Neuronal stem cell (in vitro differentiated cells): Measurements from ENCODE around the gene SAG.

Experiments
- DNase-seq: peaks from one replicate; pipeline ENCODE4 v3.0.0-alpha.2; 2013; ENCODE audit warnings: low spot score
- H2AFZ ChIP-seq: one replicate; pipeline ENCODE4 v1.6.1; 2013; ENCODE audit warnings: mild to moderate bottlenecking, low read length, inconsistent platforms
- H2AK5ac ChIP-seq: 2 replicates; pipeline ENCODE4 v1.6.1; 2013; ENCODE audit warnings: low read depth, mild to moderate bottlenecking, inconsistent platforms, low read length, moderate library complexity, mixed read lengths
- H2BK120ac ChIP-seq: 2 replicates; pipeline ENCODE4 v1.6.1; 2013; ENCODE audit warnings: low read depth, mild to moderate bottlenecking, inconsistent platforms, low read length, moderate library complexity, mixed read lengths
- H2BK12ac ChIP-seq: one replicate; pipeline ENCODE4 v1.6.1; 2013; ENCODE audit warnings: low read length, inconsistent platforms
- H2BK15ac ChIP-seq: 2 replicates; pipeline ENCODE4 v1.6.1; 2013; ENCODE audit warnings: mild to moderate bottlenecking, low read length, inconsistent platforms, mixed read lengths
- H2BK5ac ChIP-seq: one replicate; pipeline ENCODE4 v1.6.1; 2013; ENCODE audit warnings: inconsistent platforms, mild to moderate bottlenecking, low read length, moderate library complexity
- H3K14ac ChIP-seq: one replicate; pipeline ENCODE4 v1.6.1; 2013; ENCODE audit warnings: low read length, inconsistent platforms
- H3K18ac ChIP-seq: 2 replicates; pipeline ENCODE4 v1.6.1; 2013; ENCODE audit warnings: low read length, inconsistent platforms
- H3K23ac ChIP-seq: 2 replicates; pipeline ENCODE4 v1.6.1; 2013; ENCODE audit warnings: low read depth, mild to moderate bottlenecking, mixed read lengths, low read length, inconsistent platforms; ENCODE audit not compliant: poor library complexity
- H3K27ac ChIP-seq: replicated peaks from 3 replicates; pipeline ENCODE4 v1.5.1; 2013; ENCODE audit warnings: low read length, inconsistent platforms
- H3K27me3 ChIP-seq, 3 experiments: 2 replicates each; pipeline ENCODE4 v1.6.1; 2013; ENCODE audit warnings: low read length in 3 of 3, mild to moderate bottlenecking in 2 of 3, inconsistent platforms in 1 of 3, low read depth in 1 of 3, mixed read lengths in 1 of 3, moderate library complexity in 1 of 3; ENCODE audit not compliant: control insufficient read depth in 3 of 3, insufficient read depth in 3 of 3
- H3K36me3 ChIP-seq, 2 donors: replicated peaks in 1 of 2; 2 replicates each; pipeline ENCODE4 v1.6.1; 2013; ENCODE audit warnings: low read length in 2 of 2; ENCODE audit not compliant: control insufficient read depth in 2 of 2, insufficient read depth in 2 of 2
- H3K4ac ChIP-seq: 2 replicates; pipeline ENCODE4 v1.6.1; 2013; ENCODE audit warnings: inconsistent platforms, mild to moderate bottlenecking, low read length, moderate library complexity
- H3K4me1 ChIP-seq, 2 donors: 1 replicate in 1 of 2; 2 replicates in 1 of 2; pipeline ENCODE4 v1.6.1; 2013; ENCODE audit warnings: low read length in 2 of 2, low read depth in 1 of 2; ENCODE audit not compliant: control insufficient read depth in 2 of 2, insufficient read depth in 1 of 2
- H3K4me2 ChIP-seq: one replicate; pipeline ENCODE4 v1.6.1; 2013; ENCODE audit warnings: mild to moderate bottlenecking, low read length, inconsistent platforms; ENCODE audit not compliant: insufficient read depth, poor library complexity, severe bottlenecking
- H3K4me3 ChIP-seq, 2 donors: 2 replicates each; pipeline ENCODE4 v1.5.1; 2013; ENCODE audit warnings: low read length in 2 of 2, mild to moderate bottlenecking in 2 of 2, inconsistent platforms in 1 of 2, moderate library complexity in 1 of 2
- H3K79me1 ChIP-seq: one replicate; pipeline ENCODE4 v1.6.1; 2013; ENCODE audit warnings: low read depth, mild to moderate bottlenecking, inconsistent platforms, low read length, moderate library complexity
- H3K9ac ChIP-seq: one replicate; pipeline ENCODE4 v1.6.1; 2013; ENCODE audit warnings: mild to moderate bottlenecking, low read depth, low read length, inconsistent platforms; ENCODE audit not compliant: poor library complexity
- H3K9me3 ChIP-seq, 2 donors: replicated peaks in 1 of 2; 2 replicates each; pipeline versions ENCODE3 to v1.6.1; 2013; ENCODE audit warnings: low read length in 2 of 2, mild to moderate bottlenecking in 2 of 2, inconsistent platforms in 1 of 2, low read depth in 1 of 2, mixed read lengths in 1 of 2, moderate library complexity in 1 of 2; ENCODE audit not compliant: control insufficient read depth in 2 of 2, insufficient read depth in 1 of 2
- H4K8ac ChIP-seq: one replicate; pipeline ENCODE4 v1.6.1; 2013; ENCODE audit warnings: low read depth, mild to moderate bottlenecking, inconsistent platforms, low read length, moderate library complexity
- H4K91ac ChIP-seq: one replicate; pipeline ENCODE4 v1.6.1; 2013; ENCODE audit warnings: low read length, low read depth, mild to moderate bottlenecking, inconsistent platforms; ENCODE audit not compliant: poor library complexity
- whole genome bisulfite sequencing, 2 donors: extraction: QIAGEN DNeasy Blood & Tissue Kit; methylation state at CpG; one replicate each; pipeline ENCODE4 v1.1.7; 2013; ENCODE audit warnings: missing lambda C conversion rate in 2 of 2, mixed read lengths in 1 of 2; ENCODE audit not compliant: insufficient read length in 2 of 2, insufficient replicate concordance in 1 of 2; ENCODE audit errors: extremely low coverage in 2 of 2; 5-methylcytosine and 5-hydroxymethylcytosine counted together

Gene SAG

GRCh38 chr2:233312874-233313273 lies 5.3 kb downstream of the SAG start:
- Histone ChIP-seq H3K4me1 (no peaks in the 10 kb centered on the region), H3K9ac (no peak overlapping the region), H3K27ac (no peak overlapping the region), H3K4ac (no peak overlapping the region), H2BK120ac (no peak overlapping the region), H2BK5ac (no peak overlapping the region), H2AFZ (no peak overlapping the region), H3K79me1 (no peaks in the 10 kb centered on the region), H3K4me3 (no peak overlapping the region), H3K36me3 (no peaks in the 10 kb centered on the region), H3K23ac (no peak overlapping the region), H3K4me2 (no peak overlapping the region), H2BK15ac (peak overlapping the region; percentile 21), H4K8ac (no peak overlapping the region), H3K14ac (no peak overlapping the region), H3K27me3 (peaks cover 0 to 57% (median 0%) of the 10 kb centered on the region in 3 experiments), H2BK12ac (no peak overlapping the region), H3K9me3 (no peaks in the 10 kb centered on the region), H4K91ac (no peak overlapping the region), H2AK5ac (peak overlapping the region; percentile 61), H3K18ac (peak overlapping the region; percentile 66)
- no peak for DNase-seq
- WGBS, 2 donors = no CpG with 5 or more reads among the region's 8 CpGs

- Histone ChIP-seq H3K4me2 (no peak overlapping the region), H4K91ac (no peak overlapping the region), H3K18ac (peak overlapping the region; percentile 81), H3K14ac (peak overlapping the region; percentile 6), H4K8ac (no peak overlapping the region), H3K4me1 (no peaks in the 10 kb centered on the region), H2BK12ac (peak overlapping the region; percentile 81), H3K4ac (peak overlapping the region; percentile 70), H3K27me3 (peaks cover 0 to 58% (median 0%) of the 10 kb centered on the region in 3 experiments), H3K27ac (no peak overlapping the region), H3K4me3 (no peak overlapping the region), H3K23ac (peak overlapping the region; percentile 37), H3K79me1 (no peaks in the 10 kb centered on the region), H2BK5ac (no peak overlapping the region), H3K36me3 (no peaks in the 10 kb centered on the region), H2AFZ (no peak overlapping the region), H2BK120ac (no peak overlapping the region), H2BK15ac (peak overlapping the region; percentile 31), H3K9me3 (no peaks in the 10 kb centered on the region), H2AK5ac (peak overlapping the region; percentile 35), H3K9ac (no peak overlapping the region)
- WGBS, 2 donors = no CpG with 5 or more reads among the region's 20 CpGs
- no peak for DNase-seq
These were observed 6.7 kb downstream of the SAG start for GRCh38 chr2:233314180-233314925.

GRCh38 chr2:233317196-233317943 lies 9.8 kb downstream of the SAG start:
- H3K14ac ChIP-seq = no peak overlapping the region
- no peaks in the 10 kb centered on the region for H3K36me3 ChIP-seq
- no peak overlapping the region for H3K4me3 ChIP-seq
- H2BK15ac ChIP-seq = no peak overlapping the region
- DNase-seq = no peak
- H3K79me1 ChIP-seq = no peaks in the 10 kb centered on the region
- no peak overlapping the region for H3K4me2 ChIP-seq
- no peak overlapping the region for H3K23ac ChIP-seq
- peaks cover 0 to 65% (median 0%) of the 10 kb centered on the region in 3 experiments for H3K27me3 ChIP-seq
- H3K9me3 ChIP-seq = no peaks in the 10 kb centered on the region
- no peak overlapping the region for H2AK5ac ChIP-seq
- H2BK5ac ChIP-seq = no peak overlapping the region
- H4K8ac ChIP-seq = no peak overlapping the region
- H3K9ac ChIP-seq = no peak overlapping the region
- H4K91ac ChIP-seq = no peak overlapping the region
- no peak overlapping the region for H2BK120ac ChIP-seq
- no peak overlapping the region for H2BK12ac ChIP-seq
- H3K4ac ChIP-seq = no peak overlapping the region
- H3K4me1 ChIP-seq = no peaks in the 10 kb centered on the region
- 100% methylated on average over 1 of the region's 7 CpGs; no CpG with 5 or more reads in 1 of the 2 donors for WGBS, 2 donors
- no peak overlapping the region for H3K18ac ChIP-seq
- H3K27ac ChIP-seq = no peak overlapping the region
- no peak overlapping the region for H2AFZ ChIP-seq

- no CpG with 5 or more reads among the region's 5 CpGs for WGBS, 2 donors
- Histone ChIP-seq H3K4me1 (no peaks in the 10 kb centered on the region), H2AFZ (no peak overlapping the region), H3K18ac (no peak overlapping the region), H3K4me2 (no peak overlapping the region), H3K4me3 (no peak overlapping the region), H2BK120ac (no peak overlapping the region), H4K91ac (no peak overlapping the region), H3K4ac (no peak overlapping the region), H2BK12ac (no peak overlapping the region), H2BK5ac (no peak overlapping the region), H2AK5ac (no peak overlapping the region), H3K14ac (no peak overlapping the region), H3K27ac (no peak overlapping the region), H3K79me1 (no peaks in the 10 kb centered on the region), H2BK15ac (no peak overlapping the region), H3K9ac (no peak overlapping the region), H3K23ac (no peak overlapping the region), H3K36me3 (no peaks in the 10 kb centered on the region), H3K27me3 (peaks cover 0 to 68% (median 0%) of the 10 kb centered on the region in 3 experiments), H4K8ac (no peak overlapping the region), H3K9me3 (no peaks in the 10 kb centered on the region)
- DNase-seq = no peak
These were observed 11.6 kb downstream of the SAG start for GRCh38 chr2:233319256-233319655.
